NCI-H1092 treated with DMSO at 0.1 percent for 48 hours (cell line): ENCODE measurements around the gene PFKFB3.
A peak's percentile ranks its signal among the peaks of the same experiment; 100 is the strongest.
"Not testable (repeated sequence)": the region's sequence is repeated elsewhere in the genome, so short reads cannot be mapped to it uniquely, and the experiment has no call there.

Experiments used
- DNase-seq: peaks from one replicate; lab custom pipeline; 2025; lab: John Stamatoyannopoulos, UW

The PFKFB3 gene

GRCh38 chr10:6202684-6203330, at the start of gene PFKFB3:
TSS of gene PFKFB3 (plus strand) at chr10:6202932. CDS start at chr10:6203261, 329 bp downstream.
- peak; percentile 32 for DNase-seq

- no peak for DNase-seq
Measured at GRCh38 chr10:6153845-6154244, 48.9 kb upstream of the PFKFB3 start.

GRCh38 chr10:6154566-6154965, 48.2 kb upstream of the PFKFB3 start:
- no peak for DNase-seq

- DNase-seq = no peak
Measured at GRCh38 chr10:6158276-6158675, 44.5 kb upstream of the PFKFB3 start.

- DNase-seq = no peak
Measured at GRCh38 chr10:6161921-6162320, 40.8 kb upstream of the PFKFB3 start.

- DNase-seq = no peak
Measured at GRCh38 chr10:6162589-6163356, 40.0 kb upstream of the PFKFB3 start.

GRCh38 chr10:6163364-6164270, 39.1 kb upstream of the PFKFB3 start:
- DNase-seq = peak; percentile 78

GRCh38 chr10:6164271-6165095, 38.2 kb upstream of the PFKFB3 start:
- no peak for DNase-seq

GRCh38 chr10:6165221-6165725, 37.5 kb upstream of the PFKFB3 start:
- DNase-seq = no peak

GRCh38 chr10:6165933-6166332, 36.8 kb upstream of the PFKFB3 start:
- DNase-seq = not testable (repeated sequence)

GRCh38 chr10:6167456-6167855, 35.3 kb upstream of the PFKFB3 start:
- DNase-seq = no peak

GRCh38 chr10:6168084-6168483, 34.6 kb upstream of the PFKFB3 start:
- DNase-seq = no peak

GRCh38 chr10:6170638-6171037, 32.1 kb upstream of the PFKFB3 start:
- no peak for DNase-seq

GRCh38 chr10:6171881-6172695, 30.6 kb upstream of the PFKFB3 start:
- DNase-seq = no peak

- no peak for DNase-seq
Measured at GRCh38 chr10:6173203-6173602, 29.5 kb upstream of the PFKFB3 start.

- DNase-seq = no peak
Measured at GRCh38 chr10:6174201-6174874, 28.4 kb upstream of the PFKFB3 start.

GRCh38 chr10:6175329-6176055, 27.2 kb upstream of the PFKFB3 start:
- DNase-seq = no peak

GRCh38 chr10:6176691-6177231, 26.0 kb upstream of the PFKFB3 start:
- no peak for DNase-seq

GRCh38 chr10:6177880-6178281, 24.9 kb upstream of the PFKFB3 start:
- no peak for DNase-seq
